IPS-11a (cell line): ENCODE data around the gene DSCAML1.
"Not testable (repeated sequence)": the region's sequence is repeated elsewhere in the genome, so short reads cannot be mapped to it uniquely, and the experiment has no call there.

ENCODE experiments used
- H3K4me3 ChIP-seq: one replicate; pipeline ENCODE4 v1.5.1; 2013; ENCODE audit warnings: low read depth, low read length, control low read depth

DSCAML1 gene

GRCh38 chr11:117421041-117421440 is 376.0 kb downstream of the DSCAML1 start:
- no peak overlapping the region for H3K4me3 ChIP-seq

GRCh38 chr11:117420598-117420997 is 376.4 kb downstream of the DSCAML1 start:
- H3K4me3 ChIP-seq, result no peak overlapping the region

GRCh38 chr11:117420143-117420485 is 376.9 kb downstream of the DSCAML1 start:
- H3K4me3 ChIP-seq, result no peak overlapping the region

- H3K4me3 ChIP-seq, result no peak overlapping the region
Observed at GRCh38 chr11:117419482-117420142, 377.4 kb downstream of the DSCAML1 start.

- no peak overlapping the region for H3K4me3 ChIP-seq
Observed at GRCh38 chr11:117418737-117419481, 378.1 kb downstream of the DSCAML1 start.

- H3K4me3 ChIP-seq, result no peak overlapping the region
Observed at GRCh38 chr11:117417856-117418255, 379.2 kb downstream of the DSCAML1 start.

GRCh38 chr11:117417342-117417741 is 379.7 kb downstream of the DSCAML1 start:
- H3K4me3 ChIP-seq, result no peak overlapping the region

GRCh38 chr11:117415358-117415896 is 381.6 kb downstream of the DSCAML1 start:
- H3K4me3 ChIP-seq, result no peak overlapping the region

- no peak overlapping the region for H3K4me3 ChIP-seq
Observed at GRCh38 chr11:117414724-117415123, 382.3 kb downstream of the DSCAML1 start.

GRCh38 chr11:117413616-117414015 is 383.4 kb downstream of the DSCAML1 start:
- H3K4me3 ChIP-seq, result no peak overlapping the region

GRCh38 chr11:117412653-117413275 is 384.3 kb downstream of the DSCAML1 start:
- H3K4me3 ChIP-seq, result no peak overlapping the region

- H3K4me3 ChIP-seq, result no peak overlapping the region
Observed at GRCh38 chr11:117412176-117412575, 384.8 kb downstream of the DSCAML1 start.

- H3K4me3 ChIP-seq, result no peak overlapping the region
Observed at GRCh38 chr11:117411736-117412135, 385.3 kb downstream of the DSCAML1 start.

GRCh38 chr11:117410861-117411710 is 385.9 kb downstream of the DSCAML1 start:
- no peak overlapping the region for H3K4me3 ChIP-seq

- H3K4me3 ChIP-seq, result no peak overlapping the region
Observed at GRCh38 chr11:117410238-117410637, 386.8 kb downstream of the DSCAML1 start.

GRCh38 chr11:117409511-117409910 is 387.5 kb downstream of the DSCAML1 start:
- H3K4me3 ChIP-seq, result no peak overlapping the region

- H3K4me3 ChIP-seq, result no peak overlapping the region
Observed at GRCh38 chr11:117408356-117408755, 388.7 kb downstream of the DSCAML1 start.

- H3K4me3 ChIP-seq, result no peak overlapping the region
Observed at GRCh38 chr11:117407016-117407415, 390.0 kb downstream of the DSCAML1 start.

GRCh38 chr11:117405898-117406297 is 391.1 kb downstream of the DSCAML1 start:
- not testable (repeated sequence) for H3K4me3 ChIP-seq

- H3K4me3 ChIP-seq, result not testable (repeated sequence)
Observed at GRCh38 chr11:117399100-117399840, 397.7 kb downstream of the DSCAML1 start.
